ENCODE measurements around the gene RFX2. TPM values are rescaled to one million over a fixed set of nuclear protein-coding genes. Genes with fewer than 3 reads are reported as not detected.

The RFX2 gene
- total and polyA plus RNA-seq, 9 of the 15 experiments (the other 6 are each of a cell fraction or from before 2014, with no cell fraction given), result 3.6 to 18.7 (median 8.7) TPM

DNA sequence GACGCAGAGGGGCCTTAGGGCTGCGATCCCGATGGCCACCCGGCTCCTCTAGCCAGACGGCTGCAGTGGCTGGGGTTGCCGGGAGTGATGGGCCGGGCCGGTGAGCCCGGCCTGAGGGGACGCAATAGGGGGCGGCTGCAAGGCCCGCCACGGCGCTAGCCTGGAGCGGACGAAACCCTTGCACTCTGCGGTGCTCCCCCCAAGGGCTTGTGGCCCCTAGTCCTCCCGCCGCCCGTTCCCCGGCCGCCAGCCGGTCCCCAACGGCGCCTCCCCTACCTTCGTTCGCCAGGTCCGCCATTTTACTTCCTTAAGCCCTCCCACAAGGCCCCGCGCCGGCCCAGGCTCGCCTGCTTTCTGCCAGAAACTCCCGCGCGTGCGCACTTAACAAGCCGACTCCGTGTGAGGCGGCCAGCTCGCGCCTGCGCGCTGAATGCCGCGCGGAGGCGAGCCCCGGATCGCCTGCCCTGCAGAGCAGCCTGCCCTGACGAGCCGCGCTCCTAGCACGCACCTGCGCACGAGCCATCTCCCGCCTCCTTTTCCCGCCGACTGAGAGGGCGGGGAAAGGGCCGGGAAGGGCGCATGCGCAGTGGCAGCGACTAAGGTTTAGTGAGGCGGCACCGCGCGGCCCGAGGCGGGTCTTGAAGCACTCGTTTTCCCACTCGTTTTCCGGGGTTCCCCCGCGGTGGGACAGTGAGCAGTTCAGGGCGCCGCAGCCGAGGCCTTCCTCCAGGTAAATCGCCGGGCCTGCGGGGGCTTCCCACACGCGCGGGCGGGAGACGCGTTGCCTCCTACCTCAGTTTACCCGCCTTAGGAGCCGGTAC, 132.3 kb downstream of the RFX2 start, which contains the start of gene RANBP3 (continued):
- TF ChIP-seq SNRNP70 (optimal IDR thresholded peaks at IDR 0.05; ENCODE audit: low read depth, low read length) (no peak), TBP (optimal IDR thresholded peaks at IDR 0.05; ENCODE audit: low read depth, low read length) (peak; percentile 82), NR3C1 (CRISPR knock-in tag; IDR thresholded peaks at IDR 0.05) (peak; percentile 97), ZNF165 (CRISPR knock-in tag; IDR thresholded peaks at IDR 0.05; ENCODE audit: borderline replicate concordance) (0 out of 2 replicates have a peak, but pooled peaks have one; percentile 56)
- TF ChIP-seq, protein P1, sequence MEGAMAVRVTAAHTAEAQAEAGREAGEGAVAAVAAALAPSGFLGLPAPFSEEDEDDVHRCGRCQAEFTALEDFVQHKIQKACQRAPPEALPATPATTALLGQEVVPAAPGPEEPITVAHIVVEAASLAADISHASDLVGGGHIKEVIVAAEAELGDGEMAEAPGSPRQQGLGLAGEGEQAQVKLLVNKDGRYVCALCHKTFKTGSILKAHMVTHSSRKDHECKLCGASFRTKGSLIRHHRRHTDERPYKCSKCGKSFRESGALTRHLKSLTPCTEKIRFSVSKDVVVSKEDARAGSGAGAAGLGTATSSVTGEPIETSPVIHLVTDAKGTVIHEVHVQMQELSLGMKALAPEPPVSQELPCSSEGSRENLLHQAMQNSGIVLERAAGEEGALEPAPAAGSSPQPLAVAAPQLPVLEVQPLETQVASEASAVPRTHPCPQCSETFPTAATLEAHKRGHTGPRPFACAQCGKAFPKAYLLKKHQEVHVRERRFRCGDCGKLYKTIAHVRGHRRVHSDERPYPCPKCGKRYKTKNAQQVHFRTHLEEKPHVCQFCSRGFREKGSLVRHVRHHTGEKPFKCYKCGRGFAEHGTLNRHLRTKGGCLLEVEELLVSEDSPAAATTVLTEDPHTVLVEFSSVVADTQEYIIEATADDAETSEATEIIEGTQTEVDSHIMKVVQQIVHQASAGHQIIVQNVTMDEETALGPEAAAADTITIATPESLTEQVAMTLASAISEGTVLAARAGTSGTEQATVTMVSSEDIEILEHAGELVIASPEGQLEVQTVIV (CRISPR knock-in tag; IDR thresholded peaks at IDR 0.05; ENCODE audit: borderline replicate concordance), result no peak
- TF ChIP-seq, protein P2, sequence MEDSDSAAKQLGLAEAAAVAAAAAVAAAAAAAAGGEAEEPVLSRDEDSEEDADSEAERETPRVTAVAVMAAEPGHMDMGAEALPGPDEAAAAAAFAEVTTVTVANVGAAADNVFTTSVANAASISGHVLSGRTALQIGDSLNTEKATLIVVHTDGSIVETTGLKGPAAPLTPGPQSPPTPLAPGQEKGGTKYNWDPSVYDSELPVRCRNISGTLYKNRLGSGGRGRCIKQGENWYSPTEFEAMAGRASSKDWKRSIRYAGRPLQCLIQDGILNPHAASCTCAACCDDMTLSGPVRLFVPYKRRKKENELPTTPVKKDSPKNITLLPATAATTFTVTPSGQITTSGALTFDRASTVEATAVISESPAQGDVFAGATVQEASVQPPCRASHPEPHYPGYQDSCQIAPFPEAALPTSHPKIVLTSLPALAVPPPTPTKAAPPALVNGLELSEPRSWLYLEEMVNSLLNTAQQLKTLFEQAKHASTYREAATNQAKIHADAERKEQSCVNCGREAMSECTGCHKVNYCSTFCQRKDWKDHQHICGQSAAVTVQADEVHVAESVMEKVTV (CRISPR knock-in tag; IDR thresholded peaks at IDR 0.05), result no peak
- TF ChIP-seq, protein P3, sequence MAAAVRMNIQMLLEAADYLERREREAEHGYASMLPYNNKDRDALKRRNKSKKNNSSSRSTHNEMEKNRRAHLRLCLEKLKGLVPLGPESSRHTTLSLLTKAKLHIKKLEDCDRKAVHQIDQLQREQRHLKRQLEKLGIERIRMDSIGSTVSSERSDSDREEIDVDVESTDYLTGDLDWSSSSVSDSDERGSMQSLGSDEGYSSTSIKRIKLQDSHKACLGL (CRISPR knock-in tag; IDR thresholded peaks at IDR 0.05; ENCODE audit: borderline replicate concordance, poor library complexity, severe bottlenecking), result peak; percentile 36
- TF ChIP-seq, protein P4, sequence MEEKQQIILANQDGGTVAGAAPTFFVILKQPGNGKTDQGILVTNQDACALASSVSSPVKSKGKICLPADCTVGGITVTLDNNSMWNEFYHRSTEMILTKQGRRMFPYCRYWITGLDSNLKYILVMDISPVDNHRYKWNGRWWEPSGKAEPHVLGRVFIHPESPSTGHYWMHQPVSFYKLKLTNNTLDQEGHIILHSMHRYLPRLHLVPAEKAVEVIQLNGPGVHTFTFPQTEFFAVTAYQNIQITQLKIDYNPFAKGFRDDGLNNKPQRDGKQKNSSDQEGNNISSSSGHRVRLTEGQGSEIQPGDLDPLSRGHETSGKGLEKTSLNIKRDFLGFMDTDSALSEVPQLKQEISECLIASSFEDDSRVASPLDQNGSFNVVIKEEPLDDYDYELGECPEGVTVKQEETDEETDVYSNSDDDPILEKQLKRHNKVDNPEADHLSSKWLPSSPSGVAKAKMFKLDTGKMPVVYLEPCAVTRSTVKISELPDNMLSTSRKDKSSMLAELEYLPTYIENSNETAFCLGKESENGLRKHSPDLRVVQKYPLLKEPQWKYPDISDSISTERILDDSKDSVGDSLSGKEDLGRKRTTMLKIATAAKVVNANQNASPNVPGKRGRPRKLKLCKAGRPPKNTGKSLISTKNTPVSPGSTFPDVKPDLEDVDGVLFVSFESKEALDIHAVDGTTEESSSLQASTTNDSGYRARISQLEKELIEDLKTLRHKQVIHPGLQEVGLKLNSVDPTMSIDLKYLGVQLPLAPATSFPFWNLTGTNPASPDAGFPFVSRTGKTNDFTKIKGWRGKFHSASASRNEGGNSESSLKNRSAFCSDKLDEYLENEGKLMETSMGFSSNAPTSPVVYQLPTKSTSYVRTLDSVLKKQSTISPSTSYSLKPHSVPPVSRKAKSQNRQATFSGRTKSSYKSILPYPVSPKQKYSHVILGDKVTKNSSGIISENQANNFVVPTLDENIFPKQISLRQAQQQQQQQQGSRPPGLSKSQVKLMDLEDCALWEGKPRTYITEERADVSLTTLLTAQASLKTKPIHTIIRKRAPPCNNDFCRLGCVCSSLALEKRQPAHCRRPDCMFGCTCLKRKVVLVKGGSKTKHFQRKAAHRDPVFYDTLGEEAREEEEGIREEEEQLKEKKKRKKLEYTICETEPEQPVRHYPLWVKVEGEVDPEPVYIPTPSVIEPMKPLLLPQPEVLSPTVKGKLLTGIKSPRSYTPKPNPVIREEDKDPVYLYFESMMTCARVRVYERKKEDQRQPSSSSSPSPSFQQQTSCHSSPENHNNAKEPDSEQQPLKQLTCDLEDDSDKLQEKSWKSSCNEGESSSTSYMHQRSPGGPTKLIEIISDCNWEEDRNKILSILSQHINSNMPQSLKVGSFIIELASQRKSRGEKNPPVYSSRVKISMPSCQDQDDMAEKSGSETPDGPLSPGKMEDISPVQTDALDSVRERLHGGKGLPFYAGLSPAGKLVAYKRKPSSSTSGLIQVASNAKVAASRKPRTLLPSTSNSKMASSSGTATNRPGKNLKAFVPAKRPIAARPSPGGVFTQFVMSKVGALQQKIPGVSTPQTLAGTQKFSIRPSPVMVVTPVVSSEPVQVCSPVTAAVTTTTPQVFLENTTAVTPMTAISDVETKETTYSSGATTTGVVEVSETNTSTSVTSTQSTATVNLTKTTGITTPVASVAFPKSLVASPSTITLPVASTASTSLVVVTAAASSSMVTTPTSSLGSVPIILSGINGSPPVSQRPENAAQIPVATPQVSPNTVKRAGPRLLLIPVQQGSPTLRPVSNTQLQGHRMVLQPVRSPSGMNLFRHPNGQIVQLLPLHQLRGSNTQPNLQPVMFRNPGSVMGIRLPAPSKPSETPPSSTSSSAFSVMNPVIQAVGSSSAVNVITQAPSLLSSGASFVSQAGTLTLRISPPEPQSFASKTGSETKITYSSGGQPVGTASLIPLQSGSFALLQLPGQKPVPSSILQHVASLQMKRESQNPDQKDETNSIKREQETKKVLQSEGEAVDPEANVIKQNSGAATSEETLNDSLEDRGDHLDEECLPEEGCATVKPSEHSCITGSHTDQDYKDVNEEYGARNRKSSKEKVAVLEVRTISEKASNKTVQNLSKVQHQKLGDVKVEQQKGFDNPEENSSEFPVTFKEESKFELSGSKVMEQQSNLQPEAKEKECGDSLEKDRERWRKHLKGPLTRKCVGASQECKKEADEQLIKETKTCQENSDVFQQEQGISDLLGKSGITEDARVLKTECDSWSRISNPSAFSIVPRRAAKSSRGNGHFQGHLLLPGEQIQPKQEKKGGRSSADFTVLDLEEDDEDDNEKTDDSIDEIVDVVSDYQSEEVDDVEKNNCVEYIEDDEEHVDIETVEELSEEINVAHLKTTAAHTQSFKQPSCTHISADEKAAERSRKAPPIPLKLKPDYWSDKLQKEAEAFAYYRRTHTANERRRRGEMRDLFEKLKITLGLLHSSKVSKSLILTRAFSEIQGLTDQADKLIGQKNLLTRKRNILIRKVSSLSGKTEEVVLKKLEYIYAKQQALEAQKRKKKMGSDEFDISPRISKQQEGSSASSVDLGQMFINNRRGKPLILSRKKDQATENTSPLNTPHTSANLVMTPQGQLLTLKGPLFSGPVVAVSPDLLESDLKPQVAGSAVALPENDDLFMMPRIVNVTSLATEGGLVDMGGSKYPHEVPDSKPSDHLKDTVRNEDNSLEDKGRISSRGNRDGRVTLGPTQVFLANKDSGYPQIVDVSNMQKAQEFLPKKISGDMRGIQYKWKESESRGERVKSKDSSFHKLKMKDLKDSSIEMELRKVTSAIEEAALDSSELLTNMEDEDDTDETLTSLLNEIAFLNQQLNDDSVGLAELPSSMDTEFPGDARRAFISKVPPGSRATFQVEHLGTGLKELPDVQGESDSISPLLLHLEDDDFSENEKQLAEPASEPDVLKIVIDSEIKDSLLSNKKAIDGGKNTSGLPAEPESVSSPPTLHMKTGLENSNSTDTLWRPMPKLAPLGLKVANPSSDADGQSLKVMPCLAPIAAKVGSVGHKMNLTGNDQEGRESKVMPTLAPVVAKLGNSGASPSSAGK (IDR thresholded peaks at IDR 0.05), result peak; percentile 100
